Gastrocnemius medialis (tissue), 4 donors: ENCODE measurements around the gene CHRM4. TPM values are rescaled to one million over a fixed set of nuclear protein-coding genes. Genes with fewer than 3 reads are reported as not detected.

Experiments
- ATAC-seq, 2 donors: fragments of 150-250 bp; one replicate each; pipeline ENCODE4 v1.9.1; 2016
- DNase-seq, 2 donors: peaks; one replicate each; pipeline ENCODE4 v3.0.0-alpha.2; 2019
- H3K27ac ChIP-seq, 4 donors: fragments of 200-600 bp; sonication (generic); 1 replicate in 1 of 4; 2 replicates in 3 of 4; pipeline ENCODE4 v1.5.1; 2016 to 2018; ENCODE audit warnings: mild to moderate bottlenecking in 2 of 4, moderate library complexity in 1 of 4
- H3K27me3 ChIP-seq, 3 donors: fragments of 200-600 bp; sonication (generic) in 2 of 3; 1 replicate in 1 of 3; 2 replicates in 2 of 3; pipeline versions ENCODE4 v1.5.1 to v1.6.0; 2016 to 2019; ENCODE audit warnings: mild to moderate bottlenecking in 1 of 3, moderate library complexity in 1 of 3
- H3K36me3 ChIP-seq, 2 donors: fragments of 200-600 bp; sonication (generic) in 1 of 2; one replicate each; pipeline ENCODE4 v1.5.1; 2017 to 2018
- H3K4me1 ChIP-seq, 2 donors: fragments of 200-600 bp; sonication (generic) in 1 of 2; one replicate each; pipeline ENCODE4 v1.5.1; 2016 to 2017; ENCODE audit warnings: mild to moderate bottlenecking in 2 of 2
- H3K4me3 ChIP-seq, 4 donors: fragments of 200-600 bp; sonication (generic) in 3 of 4; 1 replicate in 1 of 4; 2 replicates in 3 of 4; pipeline ENCODE4 v1.5.1; 2016 to 2019; ENCODE audit warnings: mild to moderate bottlenecking in 2 of 4
- H3K9me3 ChIP-seq, 3 donors: fragments of 200-600 bp; sonication (generic) in 2 of 3; 1 replicate in 1 of 3; 2 replicates in 2 of 3; pipeline ENCODE4 v1.5.1; 2016 to 2019
- CTCF ChIP-seq, 5 experiments: fragments of 450-650 bp in 3 of 5; fragments of 200-600 bp in 2 of 5; sonication (generic) in 2 of 5; IDR thresholded peaks in 4 of 5; conservative IDR thresholded peaks in 1 of 5; 1 replicate in 4 of 5; 2 replicates in 1 of 5; pipeline ENCODE4 v1.5.1; 2016 to 2019; ENCODE audit warnings: antibody characterized with exemption in 5 of 5, mild to moderate bottlenecking in 3 of 5, moderate library complexity in 3 of 5
- POLR2A ChIP-seq, 2 donors: fragments of 450-650 bp; IDR thresholded peaks; one replicate each; pipeline ENCODE4 v1.6.1; 2017; ENCODE audit warnings: antibody characterized with exemption in 2 of 2, mild to moderate bottlenecking in 2 of 2, moderate library complexity in 2 of 2
- in situ Hi-C, 4 donors: fragments of 200-750 bp; cut with MboI; loops; one replicate each; pipeline versions ENCODE4 v1.15.0 to v1.8.0; 2017; ENCODE audit warnings: low sequenced_read_pairs in 4 of 4
- intact Hi-C: fragments of 100-400 bp; cut with DNase I; formaldehyde crosslinking; loops from one replicate; pipeline ENCODE4 v1.15.1; 2023; ENCODE audit warnings: low total_unique reads
- total RNA-seq, 4 donors: library from RNA; depleted of rRNA; stranded (reverse); fragments of >200 nt; gene quantifications; one replicate each; pipeline versions ENCODE4 v1.1.0 to v1.2.3, GENCODE V29; 2016

The CHRM4 gene
- total RNA-seq, 4 donors from 2014 or later, result not detected

- TF ChIP-seq CTCF (IDR thresholded peaks at IDR 0.05 in 4 of 5, conservative IDR thresholded peaks at IDR 0.05 in 1 of 5) (no peak), POLR2A (IDR thresholded peaks at IDR 0.05) (no peak)
- Histone ChIP-seq H3K4me1 (peaks cover 0 to 16% of the 10 kb centered on the region in 2 donors), H3K27ac (no peak overlapping the region), H3K4me3 (no peak overlapping the region), H3K9me3 (no peaks in the 10 kb centered on the region), H3K27me3 (no peaks in the 10 kb centered on the region), H3K36me3 (peaks cover 0 to 25% of the 10 kb centered on the region in 2 donors)
- in situ Hi-C loops, result no loop called here
- ATAC-seq, result no peak
- DNase-seq, result no peak
- intact Hi-C loops, result no loop called here
Measured at GRCh38 chr11:46435679-46436078, 44.1 kb upstream of the CHRM4 start.

DNA sequence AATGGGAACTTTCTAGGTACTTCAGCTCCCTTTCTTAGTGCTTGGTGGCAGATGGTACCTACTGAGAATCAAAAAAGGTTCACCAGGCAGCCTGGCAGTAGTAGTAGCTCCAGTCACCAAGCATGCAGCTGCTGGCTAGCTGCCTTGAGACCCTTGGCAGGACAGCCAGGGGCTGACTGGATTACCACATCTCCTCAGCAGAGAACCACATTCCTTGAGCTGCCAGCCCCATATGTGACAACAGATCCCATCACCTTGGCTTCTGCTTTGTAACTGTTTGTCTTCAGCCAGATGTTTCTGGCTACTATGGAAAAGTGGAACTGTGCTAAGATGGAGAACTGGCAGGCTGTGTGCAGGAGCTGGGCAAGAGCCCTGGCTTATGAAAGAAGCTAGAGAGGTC, 39.6 kb upstream of the CHRM4 start:
- in situ Hi-C loops (no loop called here), intact Hi-C loops (no loop called here)
- DNase-seq, result no peak
- TF ChIP-seq CTCF (IDR thresholded peaks at IDR 0.05 in 4 of 5, conservative IDR thresholded peaks at IDR 0.05 in 1 of 5) (no peak), POLR2A (IDR thresholded peaks at IDR 0.05) (no peak)
- no peak overlapping the region for H3K27ac ChIP-seq
- peaks cover 0 to 5% of the 10 kb centered on the region in 2 donors for H3K4me1 ChIP-seq
- peak in 1 of 2 donors; percentile 30 for ATAC-seq
- peaks cover 0 to 25% of the 10 kb centered on the region in 2 donors for H3K36me3 ChIP-seq
- no peak overlapping the region for H3K4me3 ChIP-seq
- H3K9me3 ChIP-seq, result no peaks in the 10 kb centered on the region
- no peaks in the 10 kb centered on the region for H3K27me3 ChIP-seq

- peaks cover 0 to 22% of the 10 kb centered on the region in 2 donors for H3K36me3 ChIP-seq
- H3K4me3 ChIP-seq, result no peak overlapping the region
- H3K27ac ChIP-seq, result no peak overlapping the region
- H3K9me3 ChIP-seq, result no peaks in the 10 kb centered on the region
- no peak for ATAC-seq
- TF ChIP-seq POLR2A (IDR thresholded peaks at IDR 0.05), result no peak
- TF ChIP-seq CTCF (IDR thresholded peaks at IDR 0.05 in 4 of 5, conservative IDR thresholded peaks at IDR 0.05 in 1 of 5), result no peak
- intact Hi-C loops (no loop called here), in situ Hi-C loops (no loop called here)
- DNase-seq, result no peak
- no peaks in the 10 kb centered on the region for H3K4me1 ChIP-seq
- H3K27me3 ChIP-seq, result no peaks in the 10 kb centered on the region
Measured at GRCh38 chr11:46429717-46430116, 38.1 kb upstream of the CHRM4 start.

- ATAC-seq, result no peak
- in situ Hi-C loops, result no loop called here
Measured at GRCh38 chr11:46427364-46427763, 35.8 kb upstream of the CHRM4 start.

More at GRCh38 chr11:46427364-46427763, 35.8 kb upstream of the CHRM4 start:
- Histone ChIP-seq H3K27ac (no peak overlapping the region), H3K36me3 (peaks cover 0 to 4% of the 10 kb centered on the region in 2 donors), H3K27me3 (no peaks in the 10 kb centered on the region), H3K4me3 (no peak overlapping the region), H3K4me1 (no peaks in the 10 kb centered on the region), H3K9me3 (no peaks in the 10 kb centered on the region)
- intact Hi-C loops, result no loop called here
- DNase-seq, result no peak
- TF ChIP-seq CTCF (IDR thresholded peaks at IDR 0.05 in 4 of 5, conservative IDR thresholded peaks at IDR 0.05 in 1 of 5) (no peak), POLR2A (IDR thresholded peaks at IDR 0.05) (no peak)
